Left ventricle myocardium inferior (tissue), 1 donor: ENCODE results near the gene UGT3A1. TPM values are rescaled to one million over a fixed set of nuclear protein-coding genes. Genes with fewer than 3 reads are reported as not detected.

Experiments
- DNase-seq: peaks from one replicate; pipeline ENCODE4 v3.0.0-alpha.2; 2020
- H3K27ac ChIP-seq: fragments of 200-600 bp; replicated peaks from 2 replicates; pipeline ENCODE4 v1.8.0; 2021
- H3K27me3 ChIP-seq: fragments of 200-600 bp; 2 replicates; pipeline ENCODE4 v1.8.0; 2021; ENCODE audit warnings: low read depth
- H3K36me3 ChIP-seq: fragments of 200-600 bp; 2 replicates; pipeline ENCODE4 v1.8.0; 2021
- H3K4me1 ChIP-seq: fragments of 200-600 bp; 2 replicates; pipeline ENCODE4 v1.8.0; 2021
- H3K4me3 ChIP-seq: fragments of 200-600 bp; 2 replicates; pipeline ENCODE4 v1.8.0; 2021; ENCODE audit warnings: mild to moderate bottlenecking, moderate library complexity
- H3K9me3 ChIP-seq: fragments of 200-600 bp; replicated peaks from 2 replicates; pipeline ENCODE4 v1.8.0; 2021
- CTCF ChIP-seq: fragments of 200-600 bp; IDR thresholded peaks from 2 replicates; pipeline ENCODE4 v1.8.0; 2021; ENCODE audit warnings: antibody characterized with exemption, mild to moderate bottlenecking, borderline replicate concordance
- intact Hi-C: fragments of 100-400 bp; cut with micrococcal nuclease; formaldehyde crosslinking; loops from one replicate; pipeline ENCODE4 v1.11.0; 2022
- total RNA-seq: library from RNA; stranded (reverse); fragmentation: NEBNext Ultra II Directional; extraction: Animal tissue kit (Norgen Biotek cat#: 25700); gene quantifications from one replicate; pipeline ENCODE4 v1.2.1, GENCODE V29; 2021
- donor health status: DM: no; HTN: yes; CAD: no; lungs with severe emphysema.

Gene UGT3A1
- total RNA-seq, 1 donor from 2014 or later, result not detected

DNA sequence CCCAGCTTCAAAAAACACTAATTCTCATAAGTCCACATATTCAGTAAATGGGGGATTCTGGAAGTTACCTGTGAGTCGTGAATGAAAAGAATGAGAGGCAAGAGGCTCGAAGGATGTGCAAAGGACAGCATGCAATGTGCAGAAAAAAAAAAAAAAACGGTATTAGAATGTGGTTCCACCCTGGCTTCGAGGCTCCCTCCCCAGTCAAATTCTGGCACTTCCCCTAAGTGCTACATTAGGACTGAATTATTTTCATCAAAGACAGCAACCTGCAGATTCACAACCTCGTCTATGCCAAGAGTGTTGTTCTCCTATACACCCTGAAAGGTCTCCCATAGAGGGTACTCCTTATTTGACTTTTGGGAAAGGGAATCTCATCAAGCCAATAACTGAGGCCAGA is 69.3 kb downstream of the UGT3A1 start:
- peaks cover 4% of the 10 kb centered on the region for H3K4me1 ChIP-seq
- intact Hi-C loops, result no loop called here
- peaks cover 9% of the 10 kb centered on the region for H3K9me3 ChIP-seq
- H3K4me3 ChIP-seq, result no peak overlapping the region
- no peak overlapping the region for H3K27ac ChIP-seq
- no peaks in the 10 kb centered on the region for H3K36me3 ChIP-seq
- no peak for DNase-seq
- H3K27me3 ChIP-seq, result peaks cover 74% of the 10 kb centered on the region
- TF ChIP-seq CTCF, result no peak

DNA sequence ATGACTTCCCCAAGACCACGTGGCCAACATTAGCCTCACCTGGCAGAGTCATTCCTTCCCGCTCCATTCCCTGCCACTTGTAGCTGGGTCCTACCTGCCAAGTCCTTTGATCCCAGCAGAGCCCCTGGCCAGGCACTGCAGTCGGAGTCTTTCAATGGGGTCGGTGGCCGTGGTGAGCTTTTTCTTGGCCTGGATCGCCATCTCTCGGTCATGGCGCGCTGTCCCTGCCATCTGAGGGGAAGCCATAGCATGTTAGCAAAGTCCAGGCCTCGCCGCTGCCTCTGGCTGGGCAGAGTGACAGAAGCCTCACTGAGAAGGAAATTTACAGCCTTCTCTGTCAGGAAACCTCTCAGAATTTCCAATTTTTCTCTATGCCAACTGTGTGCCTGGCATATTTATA is 70.3 kb downstream of the UGT3A1 start:
- no peak for DNase-seq
- Histone ChIP-seq H3K4me1 (no peaks in the 10 kb centered on the region), H3K4me3 (no peak overlapping the region), H3K27me3 (peaks cover 63% of the 10 kb centered on the region), H3K9me3 (peaks cover 11% of the 10 kb centered on the region), H3K27ac (no peak overlapping the region), H3K36me3 (no peaks in the 10 kb centered on the region)
- no peak for TF ChIP-seq CTCF
- intact Hi-C loops, result no loop called here

DNA sequence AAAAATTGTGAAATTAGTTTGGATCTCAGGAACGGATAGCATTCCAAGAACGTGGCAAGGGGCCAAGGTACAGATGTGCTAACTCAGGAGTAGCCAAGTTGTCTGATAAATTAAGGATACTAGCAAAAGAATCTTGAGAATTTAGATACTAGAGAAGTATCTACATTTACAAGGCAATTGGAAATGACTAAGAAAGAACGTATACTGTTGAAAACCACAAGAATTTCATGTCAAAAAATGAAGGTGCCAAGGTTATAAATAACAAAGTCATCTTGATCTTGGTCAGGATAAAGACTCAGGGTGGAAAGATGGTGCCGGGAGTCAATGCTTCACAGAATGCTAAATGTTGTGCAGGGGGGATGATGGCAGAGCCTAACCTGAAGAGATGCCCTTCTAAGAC is 72.0 kb downstream of the UGT3A1 start:
- intact Hi-C loops, result no loop called here
- Histone ChIP-seq H3K9me3 (peaks cover 11% of the 10 kb centered on the region), H3K4me1 (no peaks in the 10 kb centered on the region), H3K27me3 (peaks cover 46% of the 10 kb centered on the region), H3K36me3 (no peaks in the 10 kb centered on the region), H3K4me3 (no peak overlapping the region), H3K27ac (no peak overlapping the region)
- no peak for TF ChIP-seq CTCF
- DNase-seq, result no peak

GRCh38 chr5:35908814-35909213 is 82.4 kb downstream of the UGT3A1 start:
- no peak for DNase-seq
- TF ChIP-seq CTCF, result no peak

GRCh38 chr5:35908228-35908627 is 83.0 kb downstream of the UGT3A1 start:
- intact Hi-C loops, result no loop called here
- Histone ChIP-seq H3K27ac (no peak overlapping the region), H3K4me1 (no peaks in the 10 kb centered on the region), H3K36me3 (no peaks in the 10 kb centered on the region), H3K27me3 (peaks cover 5% of the 10 kb centered on the region), H3K9me3 (peaks cover 10% of the 10 kb centered on the region), H3K4me3 (no peak overlapping the region)
- no peak for DNase-seq
- no peak for TF ChIP-seq CTCF

More at GRCh38 chr5:35908814-35909213, 82.4 kb downstream of the UGT3A1 start:
- Histone ChIP-seq H3K4me1 (no peaks in the 10 kb centered on the region), H3K27ac (no peak overlapping the region), H3K27me3 (peaks cover 5% of the 10 kb centered on the region), H3K4me3 (no peak overlapping the region), H3K36me3 (no peaks in the 10 kb centered on the region), H3K9me3 (peaks cover 8% of the 10 kb centered on the region)
- intact Hi-C loops, result no loop called here
